Measurements from ENCODE around the gene SETD1A. TPM values are rescaled to one million over a fixed set of nuclear protein-coding genes. Genes with fewer than 3 reads are reported as not detected.
A peak's percentile ranks its signal among the peaks of the same experiment; 100 is the strongest.

SETD1A gene
- total and polyA plus RNA-seq, 9 of the 15 experiments (the other 6 are each of a cell fraction or from before 2014, with no cell fraction given) = 0.08 to 36.0 (median 4.2) TPM

- FAIRE-seq = no peak
- Histone ChIP-seq H3K27me3 (ENCODE audit: control insufficient read depth in 2 of 2, insufficient read depth in 2 of 2, low read length in 2 of 2) (no peaks in the 10 kb centered on the region; a peak in 1 of 5 replicates), H3K4me3 (peak within 1 kb of the TSS; percentile 85), H3K9ac (ENCODE audit: insufficient read depth in 1 of 2, low read depth in 2 of 2, low read length in 2 of 2) (peak within 1 kb of the TSS; percentile 93 to 99), H3K4me1 (replicated peaks in 1 of 2; ENCODE audit: control insufficient read depth in 2 of 2, insufficient read depth in 2 of 2, low read length in 2 of 2) (peaks cover 3 to 52% of the 10 kb centered on the region in 2 experiments; a peak in 4 of 5 replicates), H2AFZ (ENCODE audit: low read depth, low read length) (peak within 1 kb of the TSS; percentile 100), H4K20me1 (replicated peaks; ENCODE audit: control insufficient read depth, insufficient read depth, low read length) (peaks cover 3% of the 10 kb centered on the region; the same call in 1 of the 2 replicates), H3K79me2 (ENCODE audit: control insufficient read depth, insufficient read depth, low read length) (peaks cover 17% of the 10 kb centered on the region), H3K36me3 (ENCODE audit: control insufficient read depth, insufficient read depth, low read length) (peaks cover 34% of the 10 kb centered on the region; the same call in 2 of the 3 replicates), H3K9me1 (ENCODE audit: control insufficient read depth, insufficient read depth, low read length) (peaks cover 3% of the 10 kb centered on the region), H3K9me3 (replicated peaks; ENCODE audit: control insufficient read depth, insufficient read depth, low read depth, low read length) (no peaks in the 10 kb centered on the region), H3K27ac (ENCODE audit: extremely low read depth, low read depth, low read length) (peak within 1 kb of the TSS; percentile 100), H3K4me2 (ENCODE audit: insufficient read depth, low read length) (peak within 1 kb of the TSS; percentile 100)
- intact Hi-C loops (cut with micrococcal nuclease) (loop anchor here (2.0 to 5.0 kb wide), 4 partner anchors 46 to 266 kb away; partner anchors contain the start of genes CFAP119, FBRS and RNF40), in situ Hi-C loops (cut with MboI) (loop anchor here (5.0 kb wide), 1 partner anchor 76 kb away; no protein-coding TSS in a partner anchor)
- no TSS peak for BruUV-seq (replicated peaks)
- DNase-seq (ENCODE audit: extremely low read depth in 1 of 4, low spot score in 3 of 4) = no peak
- no peak for ATAC-seq
- CTCF ChIA-PET (ENCODE audit: low intra/inter-chr PET ratio) = no interaction called here
- WGBS (ENCODE audit: insufficient coverage, low coverage, missing lambda C conversion rate) = no CpG with 5 or more reads among the region's 31 CpGs
- POLR2A ChIA-PET = interaction anchor here (1.5 kb wide), 1 partner anchor 256 kb away, joined by 5 read pairs; the partner anchor contains the start of gene FUS
- TF ChIP-seq VEZF1 (CRISPR knock-in tag; IDR thresholded peaks at IDR 0.05) (peak; percentile 95), CREB5 (CRISPR knock-in tag; IDR thresholded peaks at IDR 0.05) (no peak), XRCC4 (IDR thresholded peaks at IDR 0.05; ENCODE audit: extremely low read depth, insufficient read depth, insufficient read length) (no peak), ELF4 (CRISPR knock-in tag; IDR thresholded peaks at IDR 0.05) (no peak), KAT7 (CRISPR knock-in tag; IDR thresholded peaks at IDR 0.05; ENCODE audit: borderline replicate concordance) (no peak), IRF9 (tag; IDR thresholded peaks at IDR 0.05) (no peak), ZNF121 (CRISPR knock-in tag; conservative IDR thresholded peaks at IDR 0.05) (no peak), NR3C1 (CRISPR knock-in tag; IDR thresholded peaks at IDR 0.05) (no peak), PCBP1 (IDR thresholded peaks at IDR 0.05; ENCODE audit: low read depth, low read length, poor library complexity, severe bottlenecking) (peak; percentile 95), ZNF263 (CRISPR knock-in tag; IDR thresholded peaks at IDR 0.05; ENCODE audit: borderline replicate concordance) (peak; percentile 98), CEBPZ (IDR thresholded peaks at IDR 0.05; ENCODE audit: borderline replicate concordance, low read depth, low read length) (no peak), CBFB (CRISPR knock-in tag; IDR thresholded peaks at IDR 0.05) (no peak), HDAC2 (IDR thresholded peaks at IDR 0.05) (no peak)
Observed at GRCh38 chr16:30923554-30924075, 33.9 kb upstream of the SETD1A start, which contains the start of gene FBXL19. Gene FBXL19 (plus strand): TSS chr16:30923572. CDS start chr16:30925755, 2,183 bp downstream.
